Peyer's patch (tissue), 4 donors: ENCODE results near the gene SELL.

Source experiments
- CTCF ChIP-seq, 6 experiments: fragments of 450-650 bp in 4 of 6; fragments of 200-600 bp in 2 of 6; sonication (generic) in 1 of 6; IDR thresholded peaks; one replicate each; pipeline ENCODE4 v1.5.1; 2017 to 2019; ENCODE audit warnings: antibody characterized with exemption in 6 of 6, mild to moderate bottlenecking in 3 of 6, moderate library complexity in 1 of 6
- POLR2A ChIP-seq, 2 donors: fragments of 450-650 bp; IDR thresholded peaks; one replicate each; pipeline ENCODE4 v1.5.1; 2017; ENCODE audit warnings: antibody characterized with exemption in 2 of 2, mild to moderate bottlenecking in 2 of 2, moderate library complexity in 2 of 2

GRCh38 chr1:169648709-169649108 is 62.7 kb downstream of the SELL start:
- TF ChIP-seq CTCF (IDR thresholded peaks at IDR 0.05) (no peak), POLR2A (IDR thresholded peaks at IDR 0.05) (no peak)
